ENCODE measurements around the gene SLC48A1. TPM values are rescaled to one million over a fixed set of nuclear protein-coding genes. Genes with fewer than 3 reads are reported as not detected.

SLC48A1 gene
- polyA plus RNA-seq, 1 donor (not counting 4 experiments of a cell fraction or from before 2014, with no cell fraction given): 8.1 TPM

GRCh38 chr12:47777741-47778558 lies 4.9 kb downstream of the SLC48A1 start:
- Histone ChIP-seq H3K4me1 (ENCODE audit: control insufficient read depth, extremely low read depth, insufficient read depth, low read length) (peaks cover 39% of the 10 kb centered on the region), H4K20me1 (ENCODE audit: control insufficient read depth, extremely low read depth, insufficient read depth, low read length) (no peaks in the 10 kb centered on the region), H3K4me3 (ENCODE audit: control insufficient read depth in 2 of 3, extremely low read depth in 1 of 3, insufficient read depth in 2 of 3, low read depth in 1 of 3, low read length in 3 of 3) (no peak overlapping the region), H2AFZ (ENCODE audit: control insufficient read depth, low read length) (no peak overlapping the region), H3K9me1 (ENCODE audit: control insufficient read depth, extremely low read depth, insufficient read depth, low read length) (peaks cover 3% of the 10 kb centered on the region), H3K27ac (ENCODE audit: control insufficient read depth, insufficient read depth, low read length) (no peak overlapping the region), H3K4me2 (ENCODE audit: control insufficient read depth, extremely low read depth, insufficient read depth, low read depth, low read length) (no peak overlapping the region), H3K9me3 (ENCODE audit: control insufficient read depth, low read depth, low read length) (no peaks in the 10 kb centered on the region), H3K36me3 (ENCODE audit: control insufficient read depth in 2 of 2, extremely low read depth in 1 of 2, insufficient read depth in 2 of 2, low read length in 2 of 2) (peaks cover 2 to 7% of the 10 kb centered on the region in 2 experiments), H3K27me3 (ENCODE audit: control insufficient read depth, extremely low read depth, insufficient read depth, low read length) (no peaks in the 10 kb centered on the region), H3K9ac (ENCODE audit: control insufficient read depth, extremely low read depth, insufficient read depth, low read length) (no peak overlapping the region), H3K79me2 (ENCODE audit: control insufficient read depth, insufficient read depth, low read length) (peaks cover 15% of the 10 kb centered on the region)
- TF ChIP-seq EZH2 (IDR thresholded peaks at IDR 0.05; ENCODE audit: low read length) (no peak), CTCF (optimal IDR thresholded peaks at IDR 0.05 in 1 of 3, IDR thresholded peaks at IDR 0.05 in 1 of 3, conservative IDR thresholded peaks at IDR 0.05 in 1 of 3; ENCODE audit: extremely low read depth in 1 of 3, insufficient read depth in 2 of 3, low read length in 3 of 3) (no peak)
- dilution Hi-C loops (cut with MboI; ENCODE audit: extremely low pct_ligation_motif_present, low sequenced_read_pairs): no loop called here
- no peak for FAIRE-seq
- DNase-seq (ENCODE audit: low read depth, low spot score): no peak

GRCh38 chr12:47778881-47779280 lies 5.8 kb downstream of the SLC48A1 start:
- Histone ChIP-seq H3K79me2 (ENCODE audit: control insufficient read depth, insufficient read depth, low read length) (peaks cover 11% of the 10 kb centered on the region), H2AFZ (ENCODE audit: control insufficient read depth, low read length) (no peak overlapping the region), H3K9me1 (ENCODE audit: control insufficient read depth, extremely low read depth, insufficient read depth, low read length) (peaks cover 3% of the 10 kb centered on the region), H3K9me3 (ENCODE audit: control insufficient read depth, low read depth, low read length) (no peaks in the 10 kb centered on the region), H3K36me3 (ENCODE audit: control insufficient read depth in 2 of 2, extremely low read depth in 1 of 2, insufficient read depth in 2 of 2, low read length in 2 of 2) (peaks cover 2 to 13% of the 10 kb centered on the region in 2 experiments), H3K27ac (ENCODE audit: control insufficient read depth, insufficient read depth, low read length) (no peak overlapping the region), H3K9ac (ENCODE audit: control insufficient read depth, extremely low read depth, insufficient read depth, low read length) (no peak overlapping the region), H3K4me2 (ENCODE audit: control insufficient read depth, extremely low read depth, insufficient read depth, low read depth, low read length) (no peak overlapping the region), H3K4me1 (ENCODE audit: control insufficient read depth, extremely low read depth, insufficient read depth, low read length) (peaks cover 43% of the 10 kb centered on the region), H3K27me3 (ENCODE audit: control insufficient read depth, extremely low read depth, insufficient read depth, low read length) (no peaks in the 10 kb centered on the region), H4K20me1 (ENCODE audit: control insufficient read depth, extremely low read depth, insufficient read depth, low read length) (no peaks in the 10 kb centered on the region), H3K4me3 (ENCODE audit: control insufficient read depth in 2 of 3, extremely low read depth in 1 of 3, insufficient read depth in 2 of 3, low read depth in 1 of 3, low read length in 3 of 3) (no peak overlapping the region)
- no peak for DNase-seq (ENCODE audit: low read depth, low spot score)
- TF ChIP-seq EZH2 (IDR thresholded peaks at IDR 0.05; ENCODE audit: low read length) (no peak), CTCF (optimal IDR thresholded peaks at IDR 0.05 in 1 of 3, IDR thresholded peaks at IDR 0.05 in 1 of 3, conservative IDR thresholded peaks at IDR 0.05 in 1 of 3; ENCODE audit: extremely low read depth in 1 of 3, insufficient read depth in 2 of 3, low read length in 3 of 3) (no peak)
- dilution Hi-C loops (cut with MboI; ENCODE audit: extremely low pct_ligation_motif_present, low sequenced_read_pairs): no loop called here
- no peak for FAIRE-seq
